HepG2 (cell line): ENCODE results near the gene ALKBH5. TPM values are rescaled to one million over a fixed set of nuclear protein-coding genes. Genes with fewer than 3 reads are reported as not detected.

Experiments used
- ATAC-seq: fragments of 200-7000 bp; cut with Tn5 transposase; 3 replicates; pipeline ENCODE4 v1.9.1; 2020; ENCODE audit warnings: mild to moderate bottlenecking, moderate library complexity
- BruUV-seq: library from RNA; stranded (reverse); fragments of 400-500 nt; replicated peaks from 2 replicates; lab custom pipeline; 2021; lab: Mats Ljungman, UMichigan
- CTCF ChIA-PET: fragments of 300-600 bp; formaldehyde crosslinking; extraction: SDS; loops from one replicate; lab custom pipeline; 2021; ENCODE audit warnings: low total read pairs, inconsistent platforms, low intra/inter-chr PET ratio; lab: Yijun Ruan, JAX
- POLR2A ChIA-PET: fragments of 350-600 bp; sonication (Branson Sonifier 250); formaldehyde crosslinking; loops from one replicate; lab custom pipeline; 2020; ENCODE audit warnings: antibody characterized with exemption, inconsistent platforms; lab: Yijun Ruan, JAX
- DNase-seq: peaks from one replicate; pipeline ENCODE4 v3.0.0-alpha.2; 2015; ENCODE audit warnings: low spot score
- FAIRE-seq: peaks from 3 replicates; lab custom pipeline; 2011; peaks lifted over from hg19 to GRCh38; lab: Jason Lieb, UNC
- H2AFZ ChIP-seq: one replicate; pipeline ENCODE4 v1.6.1; 2011; ENCODE audit warnings: low read length, inconsistent platforms
- H3K27ac ChIP-seq: fragments of 300-600 bp; 3 replicates; pipeline ENCODE4 v1.8.0; 2011; ENCODE audit warnings: mixed run types, mild to moderate bottlenecking, mixed read lengths, low read length, inconsistent platforms; ENCODE audit not compliant: insufficient read depth; ENCODE audit errors: extremely low read length
- H3K27me3 ChIP-seq, 2 experiments: fragments of 200-600 bp in 1 of 2; 2 replicates in 1 of 2; 3 replicates in 1 of 2; pipeline versions ENCODE4 v1.6.0 to v1.8.0; 2011; ENCODE audit warnings: low read length in 2 of 2, mild to moderate bottlenecking in 2 of 2, moderate library complexity in 2 of 2, inconsistent platforms in 1 of 2; ENCODE audit not compliant: insufficient read depth in 2 of 2, control insufficient read depth in 1 of 2
- H3K36me3 ChIP-seq, 2 experiments: fragments of 200-600 bp in 1 of 2; replicated peaks in 1 of 2; 2 replicates in 1 of 2; 3 replicates in 1 of 2; pipeline versions ENCODE4 v1.5.1 to v1.8.0; 2011; ENCODE audit warnings: low read length in 2 of 2, inconsistent platforms in 1 of 2; ENCODE audit not compliant: insufficient read depth in 2 of 2, control insufficient read depth in 1 of 2
- H3K4me1 ChIP-seq: 2 replicates; pipeline ENCODE4 v1.5.1; 2012; ENCODE audit warnings: low read length, inconsistent platforms; ENCODE audit not compliant: insufficient read depth
- H3K4me2 ChIP-seq: 2 replicates; pipeline ENCODE4 v1.6.0; 2011; ENCODE audit warnings: low read depth, low read length, inconsistent platforms
- H3K4me3 ChIP-seq, 3 experiments: fragments of 200-600 bp in 1 of 3; sonication (generic), shearing (Covaris generic) in 1 of 3; replicated peaks in 1 of 3; 2 replicates each; pipeline ENCODE4 v1.5.1; 2011 to 2016; ENCODE audit warnings: low read length in 3 of 3, inconsistent platforms in 2 of 3, low read depth in 2 of 3, mild to moderate bottlenecking in 2 of 3, control low read depth in 1 of 3, mixed read lengths in 1 of 3; ENCODE audit not compliant: insufficient read depth in 1 of 3
- H3K79me2 ChIP-seq: one replicate; pipeline ENCODE4 v1.6.1; 2011; ENCODE audit warnings: low read length, inconsistent platforms; ENCODE audit not compliant: insufficient read depth
- H3K9ac ChIP-seq: 2 replicates; pipeline ENCODE4 v1.6.0; 2011; ENCODE audit warnings: mild to moderate bottlenecking, low read depth, low read length, inconsistent platforms; ENCODE audit not compliant: insufficient read depth
- H3K9me3 ChIP-seq: 2 replicates; pipeline ENCODE4 v1.5.1; 2012; ENCODE audit warnings: mild to moderate bottlenecking, low read length
- H4K20me1 ChIP-seq: 2 replicates; pipeline ENCODE4 v1.6.0; 2011; ENCODE audit warnings: inconsistent platforms, mild to moderate bottlenecking, low read length, moderate library complexity; ENCODE audit not compliant: insufficient read depth
- ATM ChIP-seq: fragments of 450-650 bp; IDR thresholded peaks from 2 replicates; pipeline ENCODE4 v1.7.1; 2017; ENCODE audit warnings: mild to moderate bottlenecking, borderline replicate concordance
- HNRNPL ChIP-seq: fragments of 200-400 bp; formaldehyde crosslinking; IDR thresholded peaks from 2 replicates; pipeline ENCODE4 v1.6.1; 2017; ENCODE audit warnings: mild to moderate bottlenecking, low read depth, low read length
- HOXA9 ChIP-seq: sonication (generic); formaldehyde crosslinking; IDR thresholded peaks from 2 replicates; pipeline ENCODE4 v1.8.1; 2022; ENCODE audit warnings: missing genetic modification reagents, mild to moderate bottlenecking, moderate library complexity, borderline replicate concordance
- NFKB2 ChIP-seq: sonication (generic); formaldehyde crosslinking; IDR thresholded peaks from 2 replicates; pipeline ENCODE4 v1.4.0; 2020; ENCODE audit warnings: missing genetic modification reagents, borderline replicate concordance
- NFYC ChIP-seq: IDR thresholded peaks from 2 replicates; pipeline ENCODE4 v1.6.1; 2016; ENCODE audit warnings: missing genetic modification reagents, missing compliant biosample characterization
- POLR2A ChIP-seq, 2 experiments: IDR thresholded peaks; 2 replicates each; pipeline ENCODE4 v1.6.1; 2011; ENCODE audit warnings: low read depth in 2 of 2, low read length in 2 of 2, mild to moderate bottlenecking in 1 of 2, moderate library complexity in 1 of 2; ENCODE audit not compliant: insufficient read depth in 1 of 2
- TCF12 ChIP-seq, 2 experiments: fragments of 450-650 bp in 1 of 2; sonication (generic) in 1 of 2; formaldehyde crosslinking in 1 of 2; IDR thresholded peaks; 2 replicates each; pipeline versions ENCODE4 v1.6.1 to v1.8.0; 2017 to 2022; ENCODE audit warnings: antibody characterized with exemption in 1 of 2, mild to moderate bottlenecking in 1 of 2, missing genetic modification reagents in 1 of 2, moderate library complexity in 1 of 2
- ZEB1 ChIP-seq: IDR thresholded peaks from 2 replicates; pipeline ENCODE4 v1.6.1; 2012; ENCODE audit warnings: mild to moderate bottlenecking, low read depth, inconsistent platforms; ENCODE audit not compliant: insufficient replicate concordance
- ZFP36 ChIP-seq: fragments of 150-350 bp; IDR thresholded peaks from 2 replicates; pipeline ENCODE4 v1.6.1; 2018; ENCODE audit warnings: borderline replicate concordance, low read length, low read depth; ENCODE audit not compliant: partially characterized antibody
- ZMAT3 ChIP-seq: sonication (generic); formaldehyde crosslinking; conservative IDR thresholded peaks from 2 replicates; pipeline ENCODE4 v1.7.0; 2021; ENCODE audit warnings: missing genetic modification reagents
- WGBS: methylation state at CpG from one replicate; pipeline ENCODE4 v1.1.6; 2017; ENCODE audit warnings: low lambda C conversion rate; 5-methylcytosine and 5-hydroxymethylcytosine counted together
- in situ Hi-C: cut with HindIII; loops from 2 replicates; pipeline ENCODE4 v1.10.0; 2017; ENCODE audit warnings: low pct_unique_long_range_greater_than_20kb; ENCODE audit not compliant: extremely low pct_ligation_motif_present
- intact Hi-C: fragments of 100-400 bp; cut with micrococcal nuclease; formaldehyde crosslinking; loops from one replicate; pipeline ENCODE4 v1.10.0; 2022; ENCODE audit not compliant: unreplicated experiment
- polyA plus RNA-seq, 8 experiments: library from polyadenylated mRNA; depleted of rRNA in 3 of 8; stranded (reverse) in 7 of 8; unstranded in 1 of 8; fragments of >200 nt; fragmentation: Illumina TruSeq in 4 of 8; extraction: Trizol in 4 of 8; gene quantifications; 2 replicates each; pipeline versions ENCODE4 v1.2.1 to v1.2.3, GENCODE V29; 2011 to 2016; ENCODE audit warnings: low read depth in 4 of 8, missing spikeins in 1 of 8, mixed read lengths in 1 of 8; ENCODE audit not compliant: insufficient read depth in 1 of 8
- total RNA-seq, 5 experiments: library from RNA; depleted of rRNA; stranded (reverse); fragments of >200 nt; fragmentation: Illumina TruSeq; extraction: Trizol; gene quantifications; 2 replicates each; pipeline ENCODE4 v1.2.3, GENCODE V29; 2016; ENCODE audit warnings: low read depth in 1 of 5
- TF ChIP-seq, protein P1 (sequence below): sonication (generic); formaldehyde crosslinking; IDR thresholded peaks from 2 replicates; pipeline ENCODE4 v1.4.0; 2020; ENCODE audit warnings: missing genetic modification reagents
- TF ChIP-seq, protein P2 (sequence below): sonication (generic); formaldehyde crosslinking; IDR thresholded peaks from 2 replicates; pipeline ENCODE4 v1.4.0; 2020; ENCODE audit warnings: missing genetic modification reagents

ALKBH5 gene
- total and polyA plus RNA-seq, 2 of the 13 experiments (the other 11 are each of a cell fraction or from before 2014, with no cell fraction given), result 68.9 to 76.9 TPM

GRCh38 chr17:18257268-18257981, 73.8 kb downstream of the ALKBH5 start (continued):
- TF ChIP-seq, protein P1, sequence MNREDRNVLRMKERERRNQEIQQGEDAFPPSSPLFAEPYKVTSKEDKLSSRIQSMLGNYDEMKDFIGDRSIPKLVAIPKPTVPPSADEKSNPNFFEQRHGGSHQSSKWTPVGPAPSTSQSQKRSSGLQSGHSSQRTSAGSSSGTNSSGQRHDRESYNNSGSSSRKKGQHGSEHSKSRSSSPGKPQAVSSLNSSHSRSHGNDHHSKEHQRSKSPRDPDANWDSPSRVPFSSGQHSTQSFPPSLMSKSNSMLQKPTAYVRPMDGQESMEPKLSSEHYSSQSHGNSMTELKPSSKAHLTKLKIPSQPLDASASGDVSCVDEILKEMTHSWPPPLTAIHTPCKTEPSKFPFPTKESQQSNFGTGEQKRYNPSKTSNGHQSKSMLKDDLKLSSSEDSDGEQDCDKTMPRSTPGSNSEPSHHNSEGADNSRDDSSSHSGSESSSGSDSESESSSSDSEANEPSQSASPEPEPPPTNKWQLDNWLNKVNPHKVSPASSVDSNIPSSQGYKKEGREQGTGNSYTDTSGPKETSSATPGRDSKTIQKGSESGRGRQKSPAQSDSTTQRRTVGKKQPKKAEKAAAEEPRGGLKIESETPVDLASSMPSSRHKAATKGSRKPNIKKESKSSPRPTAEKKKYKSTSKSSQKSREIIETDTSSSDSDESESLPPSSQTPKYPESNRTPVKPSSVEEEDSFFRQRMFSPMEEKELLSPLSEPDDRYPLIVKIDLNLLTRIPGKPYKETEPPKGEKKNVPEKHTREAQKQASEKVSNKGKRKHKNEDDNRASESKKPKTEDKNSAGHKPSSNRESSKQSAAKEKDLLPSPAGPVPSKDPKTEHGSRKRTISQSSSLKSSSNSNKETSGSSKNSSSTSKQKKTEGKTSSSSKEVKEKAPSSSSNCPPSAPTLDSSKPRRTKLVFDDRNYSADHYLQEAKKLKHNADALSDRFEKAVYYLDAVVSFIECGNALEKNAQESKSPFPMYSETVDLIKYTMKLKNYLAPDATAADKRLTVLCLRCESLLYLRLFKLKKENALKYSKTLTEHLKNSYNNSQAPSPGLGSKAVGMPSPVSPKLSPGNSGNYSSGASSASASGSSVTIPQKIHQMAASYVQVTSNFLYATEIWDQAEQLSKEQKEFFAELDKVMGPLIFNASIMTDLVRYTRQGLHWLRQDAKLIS (CRISPR knock-in tag), result no peak
- TF ChIP-seq ZEB1 (peak; percentile 52), NFKB2 (peak; percentile 12; the same call in 1 of the 2 replicates), HOXA9 (CRISPR knock-in tag) (no peak), HNRNPL (0 out of 2 replicates have a peak, but pooled peaks have one; percentile 60), NFYC (peak; percentile 68), ATM (no peak), ZFP36 (no peak)
- TF ChIP-seq, all 625 proteins: peak for 13

- H3K4me1 ChIP-seq, result peaks cover 34% of the 10 kb centered on the region
- intact Hi-C loops, result loop anchor here (5.0 kb wide), 1 partner anchor 59 kb away; the partner anchor contains the start of gene SMCR8
- ATAC-seq, result peak; percentile 70
- TF ChIP-seq TCF12 (IDR thresholded peaks at IDR 0.05) (no peak), TCF12 (CRISPR knock-in tag; IDR thresholded peaks at IDR 0.05) (0 out of 2 replicates have a peak, but pooled peaks have one; percentile 9), ZMAT3 (CRISPR knock-in tag) (0 out of 2 replicates have a peak, but pooled peaks have one; percentile 33), POLR2A (IDR thresholded peaks at IDR 0.05; ENCODE audit: insufficient read depth in 1 of 2, low read depth in 2 of 2, low read length in 2 of 2) (peak in 1 of 2 experiments; percentile 27; a peak in 1 of 4 replicates)
- TF ChIP-seq, protein P2, sequence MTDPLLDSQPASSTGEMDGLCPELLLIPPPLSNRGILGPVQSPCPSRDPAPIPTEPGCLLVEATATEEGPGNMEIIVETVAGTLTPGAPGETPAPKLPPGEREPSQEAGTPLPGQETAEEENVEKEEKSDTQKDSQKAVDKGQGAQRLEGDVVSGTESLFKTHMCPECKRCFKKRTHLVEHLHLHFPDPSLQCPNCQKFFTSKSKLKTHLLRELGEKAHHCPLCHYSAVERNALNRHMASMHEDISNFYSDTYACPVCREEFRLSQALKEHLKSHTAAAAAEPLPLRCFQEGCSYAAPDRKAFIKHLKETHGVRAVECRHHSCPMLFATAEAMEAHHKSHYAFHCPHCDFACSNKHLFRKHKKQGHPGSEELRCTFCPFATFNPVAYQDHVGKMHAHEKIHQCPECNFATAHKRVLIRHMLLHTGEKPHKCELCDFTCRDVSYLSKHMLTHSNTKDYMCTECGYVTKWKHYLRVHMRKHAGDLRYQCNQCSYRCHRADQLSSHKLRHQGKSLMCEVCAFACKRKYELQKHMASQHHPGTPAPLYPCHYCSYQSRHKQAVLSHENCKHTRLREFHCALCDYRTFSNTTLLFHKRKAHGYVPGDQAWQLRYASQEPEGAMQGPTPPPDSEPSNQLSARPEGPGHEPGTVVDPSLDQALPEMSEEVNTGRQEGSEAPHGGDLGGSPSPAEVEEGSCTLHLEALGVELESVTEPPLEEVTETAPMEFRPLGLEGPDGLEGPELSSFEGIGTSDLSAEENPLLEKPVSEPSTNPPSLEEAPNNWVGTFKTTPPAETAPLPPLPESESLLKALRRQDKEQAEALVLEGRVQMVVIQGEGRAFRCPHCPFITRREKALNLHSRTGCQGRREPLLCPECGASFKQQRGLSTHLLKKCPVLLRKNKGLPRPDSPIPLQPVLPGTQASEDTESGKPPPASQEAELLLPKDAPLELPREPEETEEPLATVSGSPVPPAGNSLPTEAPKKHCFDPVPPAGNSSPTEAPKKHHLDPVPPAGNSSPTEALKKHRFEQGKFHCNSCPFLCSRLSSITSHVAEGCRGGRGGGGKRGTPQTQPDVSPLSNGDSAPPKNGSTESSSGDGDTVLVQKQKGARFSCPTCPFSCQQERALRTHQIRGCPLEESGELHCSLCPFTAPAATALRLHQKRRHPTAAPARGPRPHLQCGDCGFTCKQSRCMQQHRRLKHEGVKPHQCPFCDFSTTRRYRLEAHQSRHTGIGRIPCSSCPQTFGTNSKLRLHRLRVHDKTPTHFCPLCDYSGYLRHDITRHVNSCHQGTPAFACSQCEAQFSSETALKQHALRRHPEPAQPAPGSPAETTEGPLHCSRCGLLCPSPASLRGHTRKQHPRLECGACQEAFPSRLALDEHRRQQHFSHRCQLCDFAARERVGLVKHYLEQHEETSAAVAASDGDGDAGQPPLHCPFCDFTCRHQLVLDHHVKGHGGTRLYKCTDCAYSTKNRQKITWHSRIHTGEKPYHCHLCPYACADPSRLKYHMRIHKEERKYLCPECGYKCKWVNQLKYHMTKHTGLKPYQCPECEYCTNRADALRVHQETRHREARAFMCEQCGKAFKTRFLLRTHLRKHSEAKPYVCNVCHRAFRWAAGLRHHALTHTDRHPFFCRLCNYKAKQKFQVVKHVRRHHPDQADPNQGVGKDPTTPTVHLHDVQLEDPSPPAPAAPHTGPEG (CRISPR knock-in tag), result 0 out of 2 replicates have a peak, but pooled peaks have one; percentile 24
Measured at GRCh38 chr17:18257982-18258355, 74.3 kb downstream of the ALKBH5 start.

More at GRCh38 chr17:18257982-18258355, 74.3 kb downstream of the ALKBH5 start:
- Histone ChIP-seq H3K27me3 (no peaks in the 10 kb centered on the region; a peak in 1 of 5 replicates), H3K9ac (peak overlapping the region; percentile 94), H3K4me2 (peak overlapping the region; percentile 99), H3K9me3 (no peaks in the 10 kb centered on the region), H3K27ac (peak overlapping the region; percentile 82), H3K4me3 (peak overlapping the region; percentile 67 to 95 (median 87)), H2AFZ (no peak overlapping the region), H3K36me3 (peaks cover 16 to 34% of the 10 kb centered on the region in 2 experiments; a peak in 4 of 5 replicates), H3K79me2 (peaks cover 30% of the 10 kb centered on the region), H4K20me1 (peaks cover 8% of the 10 kb centered on the region; the same call in 1 of the 2 replicates)
- DNase-seq, result peak; percentile 53
- no peak for FAIRE-seq
- ChIA-PET CTCF (no interaction called here), POLR2A (no interaction called here)
- BruUV-seq, result no TSS peak
- 0% methylated on average over 9 of the region's 16 CpGs for WGBS
- in situ Hi-C loops, result loop anchor here (5.0 kb wide), 1 partner anchor 36 kb away; no protein-coding TSS in a partner anchor
